Testis (tissue), 2 donors: ENCODE measurements around the gene RHBG.

Experiments used
- POLR2A ChIP-seq: fragments of 450-650 bp; IDR thresholded peaks from one replicate; pipeline ENCODE4 v1.6.1; 2017; ENCODE audit warnings: antibody characterized with exemption, mild to moderate bottlenecking, moderate library complexity
- TF ChIP-seq, protein P1 (sequence below), 3 experiments: fragments of 450-650 bp in 2 of 3; fragments of 200-600 bp in 1 of 3; sonication (generic) in 1 of 3; IDR thresholded peaks; one replicate each; pipeline ENCODE4 v1.5.1; 2016 to 2019; ENCODE audit warnings: antibody characterized with exemption in 3 of 3, mild to moderate bottlenecking in 2 of 3, moderate library complexity in 1 of 3

GRCh38 chr1:156432669-156433018, 63.6 kb downstream of the RHBG start:
- TF ChIP-seq, protein P1, sequence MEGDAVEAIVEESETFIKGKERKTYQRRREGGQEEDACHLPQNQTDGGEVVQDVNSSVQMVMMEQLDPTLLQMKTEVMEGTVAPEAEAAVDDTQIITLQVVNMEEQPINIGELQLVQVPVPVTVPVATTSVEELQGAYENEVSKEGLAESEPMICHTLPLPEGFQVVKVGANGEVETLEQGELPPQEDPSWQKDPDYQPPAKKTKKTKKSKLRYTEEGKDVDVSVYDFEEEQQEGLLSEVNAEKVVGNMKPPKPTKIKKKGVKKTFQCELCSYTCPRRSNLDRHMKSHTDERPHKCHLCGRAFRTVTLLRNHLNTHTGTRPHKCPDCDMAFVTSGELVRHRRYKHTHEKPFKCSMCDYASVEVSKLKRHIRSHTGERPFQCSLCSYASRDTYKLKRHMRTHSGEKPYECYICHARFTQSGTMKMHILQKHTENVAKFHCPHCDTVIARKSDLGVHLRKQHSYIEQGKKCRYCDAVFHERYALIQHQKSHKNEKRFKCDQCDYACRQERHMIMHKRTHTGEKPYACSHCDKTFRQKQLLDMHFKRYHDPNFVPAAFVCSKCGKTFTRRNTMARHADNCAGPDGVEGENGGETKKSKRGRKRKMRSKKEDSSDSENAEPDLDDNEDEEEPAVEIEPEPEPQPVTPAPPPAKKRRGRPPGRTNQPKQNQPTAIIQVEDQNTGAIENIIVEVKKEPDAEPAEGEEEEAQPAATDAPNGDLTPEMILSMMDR (IDR thresholded peaks at IDR 0.05), result no peak
- no peak for TF ChIP-seq POLR2A
